Neural progenitor cell (in vitro differentiated cells): Measurements from ENCODE around the gene ADCY1. TPM values are rescaled to one million over a fixed set of nuclear protein-coding genes. Genes with fewer than 3 reads are reported as not detected.

Experiments
- DNase-seq: peaks from one replicate; pipeline ENCODE4 v3.0.0-alpha.2; 2016; ENCODE audit warnings: low spot score
- H2AFZ ChIP-seq: fragments of 200-600 bp; sonication (generic); replicated peaks from 2 replicates; pipeline ENCODE4 v1.6.1; 2016; ENCODE audit warnings: antibody characterized with exemption
- H3F3A ChIP-seq: fragments of 200-600 bp; sonication (generic); 2 replicates; pipeline ENCODE4 v1.6.1; 2016; ENCODE audit warnings: antibody characterized with exemption, low read depth
- H3K27ac ChIP-seq: fragments of 200-600 bp; sonication (generic); 2 replicates; pipeline ENCODE4 v1.5.1; 2016; ENCODE audit warnings: mild to moderate bottlenecking
- H3K27me3 ChIP-seq: fragments of 200-600 bp; sonication (generic); 2 replicates; pipeline ENCODE4 v1.6.1; 2016; ENCODE audit warnings: mild to moderate bottlenecking, moderate library complexity
- H3K36me3 ChIP-seq: fragments of 200-600 bp; sonication (generic); 2 replicates; pipeline ENCODE4 v1.5.1; 2016
- H3K4me1 ChIP-seq: fragments of 200-600 bp; sonication (generic); 2 replicates; pipeline ENCODE4 v1.6.1; 2016; ENCODE audit warnings: mixed run types
- H3K4me2 ChIP-seq: fragments of 200-600 bp; sonication (generic); 2 replicates; pipeline ENCODE4 v1.6.1; 2016
- H3K4me3 ChIP-seq: fragments of 200-600 bp; sonication (generic); 2 replicates; pipeline ENCODE4 v1.5.1; 2016
- H3K79me2 ChIP-seq: fragments of 200-600 bp; sonication (generic); 2 replicates; pipeline ENCODE4 v1.6.1; 2016; ENCODE audit warnings: low read depth
- H3K9ac ChIP-seq: fragments of 200-600 bp; sonication (generic); 2 replicates; pipeline ENCODE4 v1.6.1; 2016
- H3K9me3 ChIP-seq: fragments of 200-600 bp; sonication (generic); 2 replicates; pipeline ENCODE4 v1.5.1; 2016; ENCODE audit warnings: low read depth
- H4K20me1 ChIP-seq: fragments of 200-600 bp; sonication (generic); 2 replicates; pipeline ENCODE4 v1.6.1; 2016; ENCODE audit warnings: low read depth
- H3K27ac Mint-ChIP-seq: 3 replicates; pipeline ENCODE4 v1.8.0; 2021; ENCODE audit warnings: mixed read lengths
- H3K27me3 Mint-ChIP-seq: 2 replicates; pipeline ENCODE4 v1.8.0; 2022; ENCODE audit warnings: low read depth, mild to moderate bottlenecking, inconsistent platforms, moderate library complexity, mixed read lengths; ENCODE audit not compliant: insufficient read depth
- H3K36me3 Mint-ChIP-seq: 3 replicates; pipeline ENCODE4 v1.8.0; 2021; ENCODE audit warnings: mixed read lengths
- H3K4me1 Mint-ChIP-seq: 3 replicates; pipeline ENCODE4 v1.8.0; 2021; ENCODE audit warnings: mixed read lengths
- H3K4me3 Mint-ChIP-seq: 3 replicates; pipeline ENCODE4 v1.8.0; 2021; ENCODE audit warnings: mild to moderate bottlenecking, moderate library complexity, mixed read lengths
- H3K9me3 Mint-ChIP-seq: 3 replicates; pipeline ENCODE4 v1.8.0; 2020; ENCODE audit warnings: mixed read lengths
- CTCF ChIP-seq: fragments of 200-600 bp; sonication (generic); IDR thresholded peaks from 2 replicates; pipeline ENCODE4 v1.5.1; 2017; ENCODE audit warnings: antibody characterized with exemption, mild to moderate bottlenecking
- EZH2 ChIP-seq: fragments of 200-600 bp; sonication (generic); IDR thresholded peaks from 2 replicates; pipeline ENCODE4 v1.6.1; 2017; ENCODE audit warnings: antibody characterized with exemption, mild to moderate bottlenecking, moderate library complexity
- EZH2phosphoT487 ChIP-seq: fragments of 200-600 bp; sonication (generic); IDR thresholded peaks from 2 replicates; pipeline ENCODE4 v1.6.1; 2017; ENCODE audit warnings: antibody characterized with exemption
- total RNA-seq: library from RNA; depleted of rRNA; stranded (reverse); fragments of >200 nt; gene quantifications from 2 replicates; pipeline ENCODE4 v1.2.3, GENCODE V29; 2015; ENCODE audit warnings: low replicate concordance

Gene ADCY1
- total RNA-seq, 1 donor from 2014 or later: 7.4 TPM

- no peak for TF ChIP-seq CTCF
- TF ChIP-seq EZH2: no peak
- no peak for TF ChIP-seq EZH2phosphoT487
- no peaks in the 10 kb centered on the region for H3K4me1 Mint-ChIP-seq
- no peak overlapping the region for H3K27ac ChIP-seq
- no peaks in the 10 kb centered on the region for H3F3A ChIP-seq
- H2AFZ ChIP-seq: no peak overlapping the region
- no peak overlapping the region for H3K4me3 ChIP-seq
- no peaks in the 10 kb centered on the region for H3K27me3 ChIP-seq
- H3K9me3 ChIP-seq: no peaks in the 10 kb centered on the region
- H3K9ac ChIP-seq: no peak overlapping the region
- H3K9me3 Mint-ChIP-seq: no peaks in the 10 kb centered on the region
- H3K27me3 Mint-ChIP-seq: peaks cover 7% of the 10 kb centered on the region
- no peak overlapping the region for H3K27ac Mint-ChIP-seq
- no peaks in the 10 kb centered on the region for H3K79me2 ChIP-seq
- H3K4me1 ChIP-seq: no peaks in the 10 kb centered on the region
- H3K4me2 ChIP-seq: no peak overlapping the region
- H4K20me1 ChIP-seq: no peaks in the 10 kb centered on the region
- no peak for DNase-seq
- no peak overlapping the region for H3K4me3 Mint-ChIP-seq
- no peaks in the 10 kb centered on the region for H3K36me3 ChIP-seq
- H3K36me3 Mint-ChIP-seq: peaks cover 3% of the 10 kb centered on the region
These were observed 109.5 kb downstream of the ADCY1 start for GRCh38 chr7:45683556-45684148.

DNA sequence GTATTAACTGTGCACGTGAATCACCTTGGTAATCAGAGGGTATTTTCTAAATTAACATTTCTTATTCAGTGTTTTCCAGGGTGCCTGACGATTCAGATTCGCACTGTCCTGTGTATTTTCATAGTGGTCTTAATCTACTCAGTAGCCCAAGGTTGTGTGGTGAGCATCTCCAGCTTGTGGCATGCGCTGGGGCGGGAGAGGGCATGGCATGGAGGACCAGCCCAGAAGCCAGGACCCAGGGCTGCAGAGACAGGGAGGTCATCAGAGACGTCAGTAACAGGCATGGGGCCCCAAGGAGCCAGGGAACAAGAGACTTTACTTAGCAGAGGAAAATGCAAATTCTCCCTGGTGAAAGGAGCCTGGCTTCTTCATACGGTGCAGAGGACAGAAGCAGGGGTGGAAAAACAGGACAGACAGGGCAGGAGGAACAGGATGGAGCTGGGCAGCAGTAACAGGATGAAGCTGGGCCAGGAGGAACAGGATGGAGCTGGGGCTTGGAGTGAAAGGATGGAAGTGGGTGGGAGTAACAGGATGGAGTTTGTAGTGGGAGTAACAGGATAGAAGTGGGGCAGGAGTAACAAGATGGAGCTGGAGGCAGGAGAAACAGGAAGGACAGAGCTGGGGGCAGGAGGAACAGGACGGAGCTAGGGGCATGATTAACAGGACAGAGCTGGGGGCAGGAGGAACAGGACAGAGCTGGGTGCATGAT is 110.9 kb downstream of the ADCY1 start:
- TF ChIP-seq EZH2 (no peak), CTCF (no peak)
- H4K20me1 ChIP-seq: no peaks in the 10 kb centered on the region
- no peaks in the 10 kb centered on the region for H3K79me2 ChIP-seq
- no peak overlapping the region for H3K4me3 Mint-ChIP-seq
- H2AFZ ChIP-seq: no peak overlapping the region
- no peaks in the 10 kb centered on the region for H3K4me1 Mint-ChIP-seq
- no peak overlapping the region for H3K4me3 ChIP-seq
- DNase-seq: no peak
- H3K4me2 ChIP-seq: no peak overlapping the region
- H3K27me3 ChIP-seq: no peaks in the 10 kb centered on the region
- H3K27ac ChIP-seq: no peak overlapping the region
- no peaks in the 10 kb centered on the region for H3K4me1 ChIP-seq
- H3K9ac ChIP-seq: no peak overlapping the region
- H3K9me3 Mint-ChIP-seq: no peaks in the 10 kb centered on the region
- H3K36me3 Mint-ChIP-seq: peaks cover 3% of the 10 kb centered on the region
- peaks cover 7% of the 10 kb centered on the region for H3K27me3 Mint-ChIP-seq
- no peak overlapping the region for H3K27ac Mint-ChIP-seq
- no peaks in the 10 kb centered on the region for H3F3A ChIP-seq
- H3K9me3 ChIP-seq: no peaks in the 10 kb centered on the region
- H3K36me3 ChIP-seq: no peaks in the 10 kb centered on the region

DNA sequence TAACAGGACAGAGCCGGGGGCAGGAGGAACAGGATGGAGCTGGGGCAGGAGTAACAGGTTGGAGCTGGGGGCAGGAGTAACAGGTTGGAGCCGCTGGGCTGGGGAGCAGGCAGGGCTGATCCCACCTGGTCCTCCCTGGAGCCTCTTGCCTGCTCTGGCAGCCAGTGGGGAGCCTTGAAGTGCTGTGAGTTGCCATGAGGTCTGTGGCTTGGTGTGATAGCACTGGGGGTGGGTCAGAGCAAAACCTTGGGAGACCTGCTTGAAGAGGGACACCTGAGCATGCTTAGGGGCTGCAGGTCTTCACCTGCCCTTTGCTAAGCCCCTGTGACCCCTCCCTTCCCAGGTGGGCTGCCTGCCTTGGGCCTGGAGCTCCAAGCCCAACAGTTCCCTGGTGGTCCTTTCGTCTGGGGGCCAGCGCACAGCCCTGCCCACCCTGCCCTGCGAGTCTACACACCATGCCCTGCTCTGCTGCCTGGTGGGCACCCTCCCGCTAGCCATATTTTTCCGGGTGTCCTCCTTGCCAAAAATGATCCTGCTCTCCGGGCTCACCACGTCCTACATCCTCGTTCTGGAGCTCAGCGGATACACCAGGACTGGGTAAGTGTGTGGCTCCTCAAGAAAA is 111.6 kb downstream of the ADCY1 start:
- no peaks in the 10 kb centered on the region for H3K4me1 Mint-ChIP-seq
- no peaks in the 10 kb centered on the region for H3K9me3 ChIP-seq
- peaks cover 7% of the 10 kb centered on the region for H3K27me3 Mint-ChIP-seq
- H3K79me2 ChIP-seq: no peaks in the 10 kb centered on the region
- H3K4me2 ChIP-seq: no peak overlapping the region
- H3K4me3 Mint-ChIP-seq: no peak overlapping the region
- no peak overlapping the region for H3K9ac ChIP-seq
- H2AFZ ChIP-seq: no peak overlapping the region
- H3K36me3 Mint-ChIP-seq: peaks cover 3% of the 10 kb centered on the region
- H3K27me3 ChIP-seq: no peaks in the 10 kb centered on the region
- H4K20me1 ChIP-seq: no peaks in the 10 kb centered on the region
- no peaks in the 10 kb centered on the region for H3K4me1 ChIP-seq
- no peaks in the 10 kb centered on the region for H3K9me3 Mint-ChIP-seq
- no peak overlapping the region for H3K27ac Mint-ChIP-seq
- H3K27ac ChIP-seq: no peak overlapping the region
- H3F3A ChIP-seq: no peaks in the 10 kb centered on the region
- H3K4me3 ChIP-seq: no peak overlapping the region
- no peaks in the 10 kb centered on the region for H3K36me3 ChIP-seq
- TF ChIP-seq CTCF: no peak
- no peak for TF ChIP-seq EZH2
- no peak for DNase-seq
